MM.1S (cell line): ENCODE results near the gene DUSP19.
"Not testable (repeated sequence)": the region's sequence is repeated elsewhere in the genome, so short reads cannot be mapped to it uniquely, and the experiment has no call there.

ENCODE experiments used
- DNase-seq: peaks from one replicate; pipeline ENCODE4 v3.0.0-alpha.2; 2015
- H2AFZ ChIP-seq: fragments of 300-600 bp; sonication (generic); 2 replicates; pipeline ENCODE4 v1.6.0; 2016; ENCODE audit warnings: antibody characterized with exemption, low read length
- H3F3A ChIP-seq: fragments of 300-600 bp; sonication (generic); 2 replicates; pipeline ENCODE4 v1.6.1; 2016; ENCODE audit warnings: mild to moderate bottlenecking, antibody characterized with exemption, low read length, moderate library complexity, mixed read lengths; ENCODE audit not compliant: insufficient read depth
- H3K27ac ChIP-seq: fragments of 300-600 bp; sonication (generic); 2 replicates; pipeline ENCODE4 v1.5.1; 2016; ENCODE audit warnings: mild to moderate bottlenecking, low read length
- H3K27me3 ChIP-seq: fragments of 300-600 bp; sonication (generic); replicated peaks from 2 replicates; pipeline ENCODE4 v1.6.0; 2016; ENCODE audit warnings: low read length; ENCODE audit not compliant: insufficient read depth
- H3K36me3 ChIP-seq: fragments of 300-600 bp; sonication (generic); replicated peaks from 2 replicates; pipeline ENCODE4 v1.6.1; 2016; ENCODE audit warnings: mild to moderate bottlenecking, low read length, mixed read lengths; ENCODE audit not compliant: insufficient read depth
- H3K4me1 ChIP-seq: fragments of 300-600 bp; sonication (generic); 2 replicates; pipeline ENCODE4 v1.6.1; 2016; ENCODE audit warnings: low read length, mixed read lengths
- H3K4me2 ChIP-seq: fragments of 300-600 bp; sonication (generic); 2 replicates; pipeline ENCODE4 v1.6.0; 2016; ENCODE audit warnings: low read depth, low read length
- H3K4me3 ChIP-seq: fragments of 300-600 bp; sonication (generic); 2 replicates; pipeline ENCODE4 v1.5.1; 2016; ENCODE audit warnings: low read length, mixed read lengths
- H3K79me2 ChIP-seq: fragments of 300-600 bp; sonication (generic); 2 replicates; pipeline ENCODE4 v1.6.1; 2016; ENCODE audit warnings: mixed run types, low read length, mixed read lengths
- H3K9ac ChIP-seq: fragments of 300-600 bp; sonication (generic); 2 replicates; pipeline ENCODE4 v1.6.1; 2016; ENCODE audit warnings: low read length, mixed read lengths
- H3K9me2 ChIP-seq: fragments of 300-600 bp; sonication (generic); replicated peaks from 2 replicates; pipeline ENCODE4 v1.6.1; 2016; ENCODE audit warnings: mild to moderate bottlenecking, low read length, mixed read lengths; ENCODE audit not compliant: insufficient read depth
- H3K9me3 ChIP-seq: fragments of 300-600 bp; sonication (generic); replicated peaks from 2 replicates; pipeline ENCODE4 v1.6.1; 2016; ENCODE audit warnings: mild to moderate bottlenecking, low read length, mixed read lengths; ENCODE audit not compliant: insufficient read depth
- H4K20me1 ChIP-seq: fragments of 300-600 bp; sonication (generic); 2 replicates; pipeline ENCODE4 v1.6.1; 2016; ENCODE audit warnings: mild to moderate bottlenecking, low read length, moderate library complexity, mixed read lengths; ENCODE audit not compliant: insufficient read depth
- EZH2 ChIP-seq: fragments of 300-600 bp; sonication (generic); optimal IDR thresholded peaks from 2 replicates; pipeline ENCODE3; 2017; ENCODE audit warnings: low read depth, mild to moderate bottlenecking, antibody characterized with exemption, low read length, mixed read lengths
- EZH2phosphoT487 ChIP-seq: fragments of 300-600 bp; sonication (generic); IDR thresholded peaks from 2 replicates; pipeline ENCODE4 v1.6.1; 2018; ENCODE audit warnings: antibody characterized with exemption, low read length
- TF ChIP-seq, protein P1 (sequence below): fragments of 300-600 bp; sonication (generic); IDR thresholded peaks from 2 replicates; pipeline ENCODE4 v1.5.1; 2016; ENCODE audit warnings: antibody characterized with exemption, low read length, mixed read lengths

The DUSP19 gene

DNA sequence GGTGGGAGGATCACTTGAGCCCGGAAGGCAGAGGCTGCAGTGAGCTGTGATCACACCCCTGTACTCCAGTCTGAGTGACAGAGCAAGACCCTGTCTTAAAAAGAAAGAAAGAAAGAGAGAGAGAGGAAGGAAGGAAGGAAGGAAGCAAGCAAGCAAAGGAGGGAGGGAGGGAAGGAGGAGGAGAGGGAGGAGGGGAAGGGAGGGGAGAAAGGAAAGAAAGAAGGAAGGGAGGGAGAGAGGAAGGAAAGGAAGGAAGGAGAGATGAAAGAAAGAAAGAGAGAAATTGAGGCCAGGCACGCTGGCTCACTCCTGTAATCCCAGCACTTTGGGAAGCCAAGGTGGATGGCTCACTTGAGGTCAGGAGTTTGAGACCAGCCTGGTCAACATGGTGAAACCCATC is 37.9 kb upstream of the DUSP19 start:
- H3K4me2 ChIP-seq: no peak overlapping the region
- no peak for DNase-seq
- H2AFZ ChIP-seq: no peak overlapping the region
- peaks cover 65% of the 10 kb centered on the region for H3K27me3 ChIP-seq
- TF ChIP-seq EZH2phosphoT487 (no peak), EZH2 (no peak)
- TF ChIP-seq, protein P1, sequence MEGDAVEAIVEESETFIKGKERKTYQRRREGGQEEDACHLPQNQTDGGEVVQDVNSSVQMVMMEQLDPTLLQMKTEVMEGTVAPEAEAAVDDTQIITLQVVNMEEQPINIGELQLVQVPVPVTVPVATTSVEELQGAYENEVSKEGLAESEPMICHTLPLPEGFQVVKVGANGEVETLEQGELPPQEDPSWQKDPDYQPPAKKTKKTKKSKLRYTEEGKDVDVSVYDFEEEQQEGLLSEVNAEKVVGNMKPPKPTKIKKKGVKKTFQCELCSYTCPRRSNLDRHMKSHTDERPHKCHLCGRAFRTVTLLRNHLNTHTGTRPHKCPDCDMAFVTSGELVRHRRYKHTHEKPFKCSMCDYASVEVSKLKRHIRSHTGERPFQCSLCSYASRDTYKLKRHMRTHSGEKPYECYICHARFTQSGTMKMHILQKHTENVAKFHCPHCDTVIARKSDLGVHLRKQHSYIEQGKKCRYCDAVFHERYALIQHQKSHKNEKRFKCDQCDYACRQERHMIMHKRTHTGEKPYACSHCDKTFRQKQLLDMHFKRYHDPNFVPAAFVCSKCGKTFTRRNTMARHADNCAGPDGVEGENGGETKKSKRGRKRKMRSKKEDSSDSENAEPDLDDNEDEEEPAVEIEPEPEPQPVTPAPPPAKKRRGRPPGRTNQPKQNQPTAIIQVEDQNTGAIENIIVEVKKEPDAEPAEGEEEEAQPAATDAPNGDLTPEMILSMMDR: no peak
- no peaks in the 10 kb centered on the region for H3K9me3 ChIP-seq
- H3K4me1 ChIP-seq: peaks cover 7% of the 10 kb centered on the region
- H3K9ac ChIP-seq: no peak overlapping the region
- H3K4me3 ChIP-seq: no peak overlapping the region
- no peaks in the 10 kb centered on the region for H3K79me2 ChIP-seq
- H3K36me3 ChIP-seq: no peaks in the 10 kb centered on the region
- H3K9me2 ChIP-seq: no peaks in the 10 kb centered on the region
- H3K27ac ChIP-seq: no peak overlapping the region
- H3F3A ChIP-seq: peaks cover 9% of the 10 kb centered on the region; the same call in 1 of the 2 replicates
- H4K20me1 ChIP-seq: peaks cover 16% of the 10 kb centered on the region

DNA sequence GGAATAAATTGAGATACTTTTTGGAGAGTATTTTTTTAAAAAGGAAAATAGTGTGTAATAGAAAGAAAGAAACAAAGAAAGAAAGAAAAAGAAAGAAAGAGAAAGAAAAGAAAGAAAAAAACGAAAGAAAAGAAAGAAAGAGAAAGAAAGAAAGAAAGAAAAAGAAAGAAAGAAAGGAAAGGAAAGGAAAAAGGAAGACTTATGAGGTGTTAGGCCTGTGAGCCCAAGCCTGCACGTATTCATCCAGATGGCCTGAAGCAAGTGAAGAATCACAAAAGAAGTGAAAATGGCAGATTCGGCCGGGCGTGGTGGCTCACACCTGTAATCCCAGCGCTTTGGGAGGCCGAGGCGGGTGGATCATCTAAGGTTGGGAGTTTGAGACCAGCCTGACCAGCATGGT is 35.0 kb upstream of the DUSP19 start:
- H3K27ac ChIP-seq, DNase-seq, H3K9me2 ChIP-seq, H3K4me3 ChIP-seq, H3K36me3 ChIP-seq, H3K4me1 ChIP-seq, H3F3A ChIP-seq, H3K4me2 ChIP-seq, H3K9ac ChIP-seq, H3K79me2 ChIP-seq, H4K20me1 ChIP-seq, H3K9me3 ChIP-seq, H2AFZ ChIP-seq: not testable (repeated sequence)
- peaks cover 43% of the 10 kb centered on the region for H3K27me3 ChIP-seq

DNA sequence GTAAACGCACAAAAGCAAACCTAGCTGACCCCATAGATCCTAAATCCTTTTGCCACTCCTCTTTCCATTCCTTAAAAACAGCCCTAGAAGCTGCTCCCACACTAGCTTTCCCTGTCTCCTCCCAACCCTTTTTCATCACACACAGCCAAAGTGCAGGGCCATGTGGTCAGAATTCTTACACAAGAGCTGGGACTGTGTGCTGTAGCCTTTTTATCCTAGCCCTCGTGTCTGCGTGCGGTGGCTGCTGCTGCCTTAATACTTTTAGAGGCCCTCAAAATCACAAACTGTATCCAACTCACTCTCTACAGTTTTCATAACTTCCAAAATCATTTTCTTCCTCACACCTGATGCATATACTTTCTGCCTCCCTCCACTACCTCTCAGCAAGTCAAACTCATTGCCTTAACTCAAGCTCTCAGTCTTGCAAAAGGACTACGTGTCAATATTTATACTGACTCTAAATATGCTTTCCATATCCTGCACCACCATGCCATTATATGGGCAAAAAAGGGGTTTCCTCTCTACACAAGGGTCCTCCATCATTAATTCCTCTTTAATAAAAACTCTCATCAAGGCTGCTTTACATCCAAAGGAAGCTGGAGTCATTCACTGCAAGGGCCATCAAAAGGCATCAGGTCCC is 30.9 kb upstream of the DUSP19 start:
- H3K27me3 ChIP-seq, H3K4me2 ChIP-seq, H3K9me3 ChIP-seq, H3K27ac ChIP-seq, H3K4me1 ChIP-seq, H3K79me2 ChIP-seq, H3F3A ChIP-seq, DNase-seq, H3K36me3 ChIP-seq, H3K4me3 ChIP-seq, H2AFZ ChIP-seq, H4K20me1 ChIP-seq, H3K9ac ChIP-seq, H3K9me2 ChIP-seq: not testable (repeated sequence)

DNA sequence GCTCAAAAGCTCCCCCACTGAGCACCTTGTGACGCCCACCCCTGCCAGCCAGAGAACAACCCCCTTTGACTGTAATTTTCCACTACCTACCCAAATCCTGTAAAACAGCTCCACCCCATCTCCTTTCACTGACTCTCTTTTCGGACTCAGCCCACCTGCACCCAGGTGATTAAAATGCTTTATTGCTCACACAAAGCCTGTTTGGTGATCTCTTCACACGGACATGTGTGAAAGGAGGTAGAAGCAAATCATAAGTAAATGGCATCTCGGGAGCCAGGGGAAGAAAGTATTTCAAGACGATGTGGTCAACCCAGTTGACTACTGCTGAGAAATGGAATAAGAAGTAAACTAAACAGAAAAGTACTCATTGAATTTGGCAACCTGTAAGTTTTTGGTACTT is 29.1 kb upstream of the DUSP19 start:
- H3K27me3 ChIP-seq: no peaks in the 10 kb centered on the region; the same call in 1 of the 2 replicates
- no peak overlapping the region for H3K4me2 ChIP-seq
- H3K4me1 ChIP-seq: no peaks in the 10 kb centered on the region
- no peaks in the 10 kb centered on the region for H3K9me2 ChIP-seq
- no peak overlapping the region for H3K4me3 ChIP-seq
- no peak overlapping the region for H2AFZ ChIP-seq
- H4K20me1 ChIP-seq: no peaks in the 10 kb centered on the region
- no peaks in the 10 kb centered on the region for H3F3A ChIP-seq
- no peaks in the 10 kb centered on the region for H3K9me3 ChIP-seq
- TF ChIP-seq EZH2phosphoT487 (no peak), EZH2 (no peak)
- TF ChIP-seq, protein P1: no peak
- no peaks in the 10 kb centered on the region for H3K79me2 ChIP-seq
- no peak overlapping the region for H3K27ac ChIP-seq
- DNase-seq: no peak
- H3K9ac ChIP-seq: no peak overlapping the region
- no peaks in the 10 kb centered on the region for H3K36me3 ChIP-seq
